ENCODE measurements around the gene TRIM24. TPM values are rescaled to one million over a fixed set of nuclear protein-coding genes. Genes with fewer than 3 reads are reported as not detected.
A peak's percentile ranks its signal among the peaks of the same experiment; 100 is the strongest.
"Not testable (repeated sequence)": the region's sequence is repeated elsewhere in the genome, so short reads cannot be mapped to it uniquely, and the experiment has no call there.

The TRIM24 gene
- total RNA-seq, 1 experiment from 2014 or later = 28.4 TPM

- Histone ChIP-seq H3K27ac (ENCODE audit: low read length) (peak overlapping the region; percentile 93), H3K4me1 (ENCODE audit: control insufficient read depth, insufficient read depth, low read length) (no peaks in the 10 kb centered on the region; the same call in 1 of the 2 replicates), H3K36me3 (ENCODE audit: control insufficient read depth, insufficient read depth, low read length) (no peaks in the 10 kb centered on the region; the same call in 1 of the 2 replicates), H3K4me3 (ENCODE audit: low read depth in 2 of 2, low read length in 2 of 2) (peak overlapping the region; percentile 66 to 96), H3K27me3 (ENCODE audit: control insufficient read depth, insufficient read depth, low read length) (no peaks in the 10 kb centered on the region), H3K9me3 (ENCODE audit: control insufficient read depth, insufficient read depth, low read depth, low read length) (no peaks in the 10 kb centered on the region)
- ChIA-PET POLR2A (no interaction called here), CTCF (no interaction called here)
- no TSS peak for BruUV-seq (replicated peaks)
- in situ Hi-C loops (cut with HindIII; ENCODE audit: low pct_unique_long_range_greater_than_20kb, low sequenced_read_pairs) (no loop called here), intact Hi-C loops (cut with micrococcal nuclease; ENCODE audit: unreplicated experiment) (no loop called here)
- peak; percentile 97 for DNase-seq (ENCODE audit: low read depth, low spot score)
- peak; percentile 95 for ATAC-seq
- TF ChIP-seq REST (IDR thresholded peaks at IDR 0.05; ENCODE audit: insufficient read depth in 1 of 2, low read depth in 2 of 2, low read length in 1 of 2) = no peak
- TF ChIP-seq TCF7L2 (IDR thresholded peaks at IDR 0.05; ENCODE audit: low read depth, low read length) = no peak
- no peak; the same call in none of the 2 replicates for TF ChIP-seq POLR2AphosphoS5 (IDR thresholded peaks at IDR 0.05; ENCODE audit: low read depth, low read length)
- TF ChIP-seq SIN3A (IDR thresholded peaks at IDR 0.05; ENCODE audit: borderline replicate concordance, insufficient read depth, low read depth, low read length) = no peak
- no peak for TF ChIP-seq CTCF (IDR thresholded peaks at IDR 0.05)
Measured at GRCh38 chr7:138459413-138460175, 465 bp upstream of the TRIM24 start.

GRCh38 chr7:138460649-138461607 lies 869 bp downstream of the TRIM24 start:
- ATAC-seq = peak; percentile 57
- in situ Hi-C loops (cut with HindIII; ENCODE audit: low pct_unique_long_range_greater_than_20kb, low sequenced_read_pairs) (no loop called here), intact Hi-C loops (cut with micrococcal nuclease; ENCODE audit: unreplicated experiment) (no loop called here)
- ChIA-PET CTCF (no interaction called here), POLR2A (no interaction called here)
- H3K9me3 ChIP-seq (ENCODE audit: control insufficient read depth, insufficient read depth, low read depth, low read length) = no peaks in the 10 kb centered on the region
- peaks cover 2% of the 10 kb centered on the region; the same call in 1 of the 2 replicates for H3K4me1 ChIP-seq (ENCODE audit: control insufficient read depth, insufficient read depth, low read length)
- 0 out of 2 replicates have a peak, but pooled peaks have one; percentile 69 for TF ChIP-seq SIN3A (IDR thresholded peaks at IDR 0.05; ENCODE audit: borderline replicate concordance, insufficient read depth, low read depth, low read length)
- peak; percentile 42; the same call in 1 of the 2 replicates for TF ChIP-seq TCF7L2 (IDR thresholded peaks at IDR 0.05; ENCODE audit: low read depth, low read length)
- TF ChIP-seq CTCF (IDR thresholded peaks at IDR 0.05) = no peak; the same call in 1 of the 2 replicates
- TF ChIP-seq POLR2AphosphoS5 (IDR thresholded peaks at IDR 0.05; ENCODE audit: low read depth, low read length) = no peak
- no peak for TF ChIP-seq REST (IDR thresholded peaks at IDR 0.05; ENCODE audit: insufficient read depth in 1 of 2, low read depth in 2 of 2, low read length in 1 of 2)
- H3K36me3 ChIP-seq (ENCODE audit: control insufficient read depth, insufficient read depth, low read length) = no peaks in the 10 kb centered on the region; the same call in 1 of the 2 replicates
- peak overlapping the region; percentile 83 for H3K27ac ChIP-seq (ENCODE audit: low read length)
- peak overlapping the region; percentile 71 to 96 for H3K4me3 ChIP-seq (ENCODE audit: low read depth in 2 of 2, low read length in 2 of 2)
- no TSS peak for BruUV-seq (replicated peaks)
- H3K27me3 ChIP-seq (ENCODE audit: control insufficient read depth, insufficient read depth, low read length) = no peaks in the 10 kb centered on the region
- no peak for DNase-seq (ENCODE audit: low read depth, low spot score)

GRCh38 chr7:138463291-138463618 lies 3.2 kb downstream of the TRIM24 start:
- H3K4me3 ChIP-seq (ENCODE audit: low read depth in 2 of 2, low read length in 2 of 2); ATAC-seq; DNase-seq (ENCODE audit: low read depth, low spot score); intact Hi-C loops (cut with micrococcal nuclease; ENCODE audit: unreplicated experiment); H3K27ac ChIP-seq (ENCODE audit: low read length); BruUV-seq (replicated peaks); POLR2A ChIA-PET; H3K4me1 ChIP-seq (ENCODE audit: control insufficient read depth, insufficient read depth, low read length); in situ Hi-C loops (cut with HindIII; ENCODE audit: low pct_unique_long_range_greater_than_20kb, low sequenced_read_pairs); H3K9me3 ChIP-seq (ENCODE audit: control insufficient read depth, insufficient read depth, low read depth, low read length); H3K36me3 ChIP-seq (ENCODE audit: control insufficient read depth, insufficient read depth, low read length); H3K27me3 ChIP-seq (ENCODE audit: control insufficient read depth, insufficient read depth, low read length): not testable (repeated sequence)
- CTCF ChIA-PET = interaction anchor here (0.6 kb wide), 1 partner anchor 107 kb away, joined by 3 read pairs; no protein-coding TSS in a partner anchor

Data from Panc1 (cell line).